HEK293T (cell line): ENCODE measurements around the gene RIMBP2.

Experiments used
- ARNT ChIP-seq: fragments of 450-650 bp; IDR thresholded peaks from 2 replicates; pipeline ENCODE4 v1.6.1; 2017; ENCODE audit warnings: mild to moderate bottlenecking
- BHLHE40 ChIP-seq: fragments of 450-650 bp; IDR thresholded peaks from 2 replicates; pipeline ENCODE4 v1.6.1; 2016; ENCODE audit warnings: mild to moderate bottlenecking, moderate library complexity, borderline replicate concordance
- CTBP1 ChIP-seq: fragments of 450-650 bp; IDR thresholded peaks from 2 replicates; pipeline ENCODE4 v1.6.1; 2016; ENCODE audit warnings: borderline replicate concordance
- ELF4 ChIP-seq: fragments of 450-650 bp; IDR thresholded peaks from 2 replicates; pipeline ENCODE4 v1.6.1; 2017; ENCODE audit warnings: antibody characterized with exemption
- FOXA1 ChIP-seq: fragments of 450-650 bp; IDR thresholded peaks from 2 replicates; pipeline ENCODE4 v1.6.1; 2016; ENCODE audit warnings: mild to moderate bottlenecking
- FOXM1 ChIP-seq: fragments of 450-650 bp; IDR thresholded peaks from 2 replicates; pipeline ENCODE4 v1.6.1; 2017; ENCODE audit warnings: mild to moderate bottlenecking, borderline replicate concordance
- LEF1 ChIP-seq: fragments of 450-650 bp; IDR thresholded peaks from 2 replicates; pipeline ENCODE4 v1.6.1; 2017; ENCODE audit warnings: mild to moderate bottlenecking, borderline replicate concordance
- SP1 ChIP-seq: fragments of 450-650 bp; IDR thresholded peaks from 2 replicates; pipeline ENCODE4 v1.6.1; 2017
- SUZ12 ChIP-seq: fragments of 450-650 bp; IDR thresholded peaks from 2 replicates; pipeline ENCODE4 v1.6.1; 2016; ENCODE audit warnings: mild to moderate bottlenecking
- ZNF384 ChIP-seq: fragments of 450-650 bp; IDR thresholded peaks from 2 replicates; pipeline ENCODE4 v1.6.1; 2016
- TF ChIP-seq, protein P1 (sequence below): fragments of 450-650 bp; IDR thresholded peaks from 2 replicates; pipeline ENCODE4 v1.6.1; 2016

- TF ChIP-seq, protein P1, sequence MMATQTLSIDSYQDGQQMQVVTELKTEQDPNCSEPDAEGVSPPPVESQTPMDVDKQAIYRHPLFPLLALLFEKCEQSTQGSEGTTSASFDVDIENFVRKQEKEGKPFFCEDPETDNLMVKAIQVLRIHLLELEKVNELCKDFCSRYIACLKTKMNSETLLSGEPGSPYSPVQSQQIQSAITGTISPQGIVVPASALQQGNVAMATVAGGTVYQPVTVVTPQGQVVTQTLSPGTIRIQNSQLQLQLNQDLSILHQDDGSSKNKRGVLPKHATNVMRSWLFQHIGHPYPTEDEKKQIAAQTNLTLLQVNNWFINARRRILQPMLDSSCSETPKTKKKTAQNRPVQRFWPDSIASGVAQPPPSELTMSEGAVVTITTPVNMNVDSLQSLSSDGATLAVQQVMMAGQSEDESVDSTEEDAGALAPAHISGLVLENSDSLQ: no peak
- TF ChIP-seq FOXM1 (no peak), SP1 (no peak), LEF1 (no peak), FOXA1 (no peak), BHLHE40 (no peak), SUZ12 (no peak), CTBP1 (no peak), ELF4 (no peak), ARNT (no peak), ZNF384 (no peak)
Observed at GRCh38 chr12:130461447-130461815, 254.7 kb downstream of the RIMBP2 start.
